Activated CD4-positive, alpha-beta T cell treated with anti-CD3 and anti-CD28 coated beads for 36 hours (primary cell): ENCODE measurements around the gene TCP10L. TPM values are rescaled to one million over a fixed set of nuclear protein-coding genes. Genes with fewer than 3 reads are reported as not detected.
"Not testable (repeated sequence)": the region's sequence is repeated elsewhere in the genome, so short reads cannot be mapped to it uniquely, and the experiment has no call there.

Experiments used
- ATAC-seq: fragments of 200-7000 bp; cut with Tn5 transposase; one replicate; pipeline ENCODE4 v1.10.0; 2021; ENCODE audit warnings: mild to moderate bottlenecking, moderate library complexity
- CTCF ChIA-PET: fragments of 350-600 bp; sonication (Branson Sonifier 250); formaldehyde crosslinking; loops from one replicate; lab custom pipeline; 2021; ENCODE audit warnings: antibody characterized with exemption; lab: Charles Lee
- POLR2A ChIA-PET: fragments of 350-600 bp; sonication (Branson Sonifier 250); formaldehyde crosslinking; loops from one replicate; lab custom pipeline; 2021; ENCODE audit warnings: antibody characterized with exemption, inconsistent platforms; lab: Charles Lee
- DNase-seq: peaks from one replicate; pipeline ENCODE4 v3.0.0-alpha.2; 2020
- H3K27ac Mint-ChIP-seq: one replicate; pipeline ENCODE4 v1.8.0; 2021; ENCODE audit warnings: mixed read lengths
- H3K27me3 Mint-ChIP-seq: one replicate; pipeline ENCODE4 v1.8.0; 2021; ENCODE audit warnings: mixed read lengths
- H3K36me3 Mint-ChIP-seq: one replicate; pipeline ENCODE4 v1.8.0; 2021; ENCODE audit warnings: low read depth, mixed read lengths
- H3K4me1 Mint-ChIP-seq: one replicate; pipeline ENCODE4 v1.8.0; 2021; ENCODE audit warnings: mixed read lengths
- H3K4me3 Mint-ChIP-seq: one replicate; pipeline ENCODE4 v1.8.0; 2021; ENCODE audit warnings: mild to moderate bottlenecking, moderate library complexity, mixed read lengths
- H3K9me3 Mint-ChIP-seq: one replicate; pipeline ENCODE4 v1.8.0; 2021; ENCODE audit warnings: low read depth, mixed read lengths
- intact Hi-C, 2 experiments: fragments of 100-400 bp; cut with DNase I in 1 of 2; cut with micrococcal nuclease in 1 of 2; formaldehyde crosslinking; loops; one replicate each; pipeline versions ENCODE4 v1.14.2 to v1.15.1; 2022 to 2024; cut with DNase I, micrococcal nuclease
- total RNA-seq, 2 experiments: library from RNA; stranded (reverse); gene quantifications; one replicate each; pipeline ENCODE4 v1.2.3, GENCODE V29; 2021

The TCP10L gene
- total RNA-seq, 2 experiments from 2014 or later = 0.96 to 1.2 TPM

DNA sequence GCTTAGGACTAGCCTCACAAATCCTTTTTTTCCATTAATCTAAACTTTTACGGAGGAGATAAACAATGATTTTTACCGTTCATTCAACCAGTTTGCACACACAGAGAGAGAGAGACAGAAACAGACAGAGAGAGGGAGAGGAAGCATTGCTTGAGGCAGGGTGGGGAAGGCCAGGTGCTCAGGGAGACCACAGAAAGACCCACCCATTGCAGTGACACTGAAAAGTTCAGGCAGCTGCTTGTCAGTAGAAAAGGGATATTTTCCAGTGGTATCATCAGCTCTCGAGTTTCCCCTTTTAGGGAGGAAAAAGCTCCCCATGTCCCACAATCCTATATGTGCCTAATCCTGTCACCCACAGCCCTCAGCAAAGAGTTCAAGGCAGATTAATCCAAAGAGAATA, 27.2 kb downstream of the TCP10L start:
- H3K9me3 Mint-ChIP-seq = no peaks in the 10 kb centered on the region
- H3K27me3 Mint-ChIP-seq = no peaks in the 10 kb centered on the region
- POLR2A ChIA-PET = no interaction called here
- intact Hi-C loops = no loop called here
- DNase-seq (no peak), ATAC-seq (no peak)
- H3K27ac Mint-ChIP-seq = no peak overlapping the region
- H3K4me3 Mint-ChIP-seq = no peak overlapping the region
- CTCF ChIA-PET = no interaction called here
- no peaks in the 10 kb centered on the region for H3K36me3 Mint-ChIP-seq
- no peaks in the 10 kb centered on the region for H3K4me1 Mint-ChIP-seq

DNA sequence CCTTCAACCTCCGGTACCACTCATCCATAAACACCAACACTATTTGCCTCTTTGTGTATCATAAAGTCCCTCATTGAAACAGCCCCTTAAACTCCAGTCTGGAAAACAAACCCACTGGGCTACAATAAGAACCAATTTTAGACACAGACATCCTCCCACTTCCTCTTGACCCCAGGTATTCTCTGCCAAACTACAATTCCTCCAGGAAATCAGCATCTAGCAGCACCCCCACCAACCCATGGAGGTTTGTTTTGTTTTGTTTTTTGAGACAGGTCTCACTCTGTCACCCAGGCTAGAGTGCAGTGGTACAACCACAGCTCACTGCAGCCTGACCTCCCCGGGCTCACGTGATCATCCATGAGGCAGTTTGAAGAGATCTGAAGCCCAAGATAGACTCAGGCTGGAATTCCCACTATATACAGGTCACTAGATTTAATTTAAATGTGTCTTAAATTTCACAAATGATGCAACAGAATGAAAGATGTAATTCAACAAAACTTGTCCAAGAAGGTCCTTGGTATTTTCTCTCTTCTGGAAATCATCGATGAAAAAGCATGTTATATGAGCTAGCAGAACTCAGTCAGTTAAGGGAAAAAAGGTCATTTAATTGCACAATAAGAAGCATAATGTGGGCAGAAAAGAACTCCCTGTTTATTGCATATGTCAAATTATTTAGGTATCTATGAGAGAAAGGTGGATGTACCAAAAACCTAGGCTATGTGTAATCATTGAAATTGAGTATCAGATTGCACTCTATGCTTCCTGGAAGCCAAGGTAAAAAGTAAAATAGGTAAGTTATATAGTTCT, 30.3 kb downstream of the TCP10L start:
- intact Hi-C loops = no loop called here
- Mint-ChIP-seq H3K36me3 (no peaks in the 10 kb centered on the region), H3K4me3 (no peak overlapping the region), H3K27me3 (no peaks in the 10 kb centered on the region), H3K9me3 (no peaks in the 10 kb centered on the region), H3K4me1 (no peaks in the 10 kb centered on the region), H3K27ac (no peak overlapping the region)
- ChIA-PET POLR2A (interaction anchor here (0.7 kb wide), 1 partner anchor 426 kb away, joined by 3 read pairs; no protein-coding TSS in a partner anchor), CTCF (interaction anchor here (0.6 kb wide), 1 partner anchor 154 kb away, joined by 5 read pairs; no protein-coding TSS in a partner anchor)
- no peak for DNase-seq
- no peak for ATAC-seq

DNA sequence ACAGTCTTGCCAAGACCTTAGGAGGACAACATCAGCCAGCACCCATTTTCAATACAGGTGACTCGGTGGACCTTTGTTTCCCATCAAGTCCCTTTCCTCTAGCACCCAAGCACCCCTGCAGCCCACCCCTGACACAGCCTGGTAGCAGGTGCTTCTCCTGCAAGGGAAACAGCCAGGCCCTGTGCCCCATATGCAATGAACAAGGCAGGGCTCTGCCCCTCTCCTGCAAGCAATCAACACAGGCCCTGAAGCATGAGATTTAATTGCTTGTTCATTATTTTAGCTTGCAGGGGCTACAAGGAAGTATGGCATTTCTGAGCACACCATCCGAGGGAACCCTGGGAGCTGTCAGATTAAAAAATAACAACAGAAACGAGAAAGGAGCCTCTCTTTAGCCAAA, 35.4 kb downstream of the TCP10L start:
- H3K9me3 Mint-ChIP-seq = no peaks in the 10 kb centered on the region

DNA sequence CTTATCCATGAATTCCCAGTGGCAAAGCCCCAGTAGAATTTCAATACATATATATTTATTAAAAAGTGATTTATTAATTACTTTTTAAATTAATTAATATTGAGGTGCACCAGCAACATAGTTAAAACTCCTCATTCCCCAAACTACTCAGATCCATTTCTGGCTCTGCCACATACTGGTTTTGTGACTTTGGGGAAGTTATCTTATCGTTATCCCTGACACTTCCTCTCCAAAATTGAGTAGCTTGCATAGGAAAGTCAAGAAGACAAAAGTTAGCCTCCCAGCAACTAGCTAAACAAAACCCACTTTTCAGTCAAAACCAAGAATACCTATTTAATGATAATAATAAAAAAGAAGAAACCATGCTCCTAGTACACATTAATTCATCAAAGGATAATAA, 35.9 kb downstream of the TCP10L start:
- intact Hi-C loops = no loop called here
- no peaks in the 10 kb centered on the region for H3K36me3 Mint-ChIP-seq
- CTCF ChIA-PET = interaction anchor here (0.6 to 1.9 kb wide), 3 partner anchors 11 to 1057 kb away, joined by 3 to 6 read pairs (median 3); no protein-coding TSS in a partner anchor
- no peak overlapping the region for H3K27ac Mint-ChIP-seq
- ATAC-seq (no peak), DNase-seq (no peak)
- POLR2A ChIA-PET = no interaction called here
- peaks cover 2% of the 10 kb centered on the region for H3K4me1 Mint-ChIP-seq
- H3K4me3 Mint-ChIP-seq = no peak overlapping the region
- no peaks in the 10 kb centered on the region for H3K27me3 Mint-ChIP-seq
- no peaks in the 10 kb centered on the region for H3K9me3 Mint-ChIP-seq

More for the DNA sequence above, 35.4 kb downstream of the TCP10L start:
- ChIA-PET CTCF (interaction anchor here (1.9 kb wide), 1 partner anchor 11 kb away, joined by 6 read pairs; no protein-coding TSS in a partner anchor), POLR2A (no interaction called here)
- no peaks in the 10 kb centered on the region for H3K36me3 Mint-ChIP-seq
- H3K27ac Mint-ChIP-seq = no peak overlapping the region
- intact Hi-C loops = no loop called here
- ATAC-seq (no peak), DNase-seq (no peak)
- H3K4me3 Mint-ChIP-seq = no peak overlapping the region
- no peaks in the 10 kb centered on the region for H3K27me3 Mint-ChIP-seq
- peaks cover 2% of the 10 kb centered on the region for H3K4me1 Mint-ChIP-seq

DNA sequence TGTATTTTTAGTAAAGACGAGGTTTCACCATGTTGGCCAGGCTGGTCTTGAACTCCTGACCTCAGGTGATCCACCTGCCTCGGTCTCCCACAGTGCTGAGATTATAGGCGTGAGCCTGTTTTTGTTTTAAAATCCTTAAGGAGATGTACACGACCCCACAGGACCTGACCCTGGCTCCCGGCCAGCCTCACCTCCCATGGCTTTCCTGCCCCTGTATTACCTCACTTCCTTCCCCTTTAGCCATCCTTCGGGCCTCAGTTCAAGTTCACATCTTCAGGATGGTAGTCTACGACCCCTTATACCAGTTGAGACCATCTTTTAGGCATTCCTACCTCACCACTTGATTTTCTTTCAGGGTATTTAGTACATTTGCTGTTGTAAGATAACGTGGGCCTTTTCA, 36.3 kb downstream of the TCP10L start:
- H3K9me3 Mint-ChIP-seq = no peaks in the 10 kb centered on the region
- no peak overlapping the region for H3K27ac Mint-ChIP-seq
- ChIA-PET CTCF (interaction anchor here (0.6 to 1.9 kb wide), 3 partner anchors 10 to 1057 kb away, joined by 3 to 6 read pairs (median 3); no protein-coding TSS in a partner anchor), POLR2A (no interaction called here)
- H3K36me3 Mint-ChIP-seq = no peaks in the 10 kb centered on the region
- no peak for DNase-seq
- no peak for ATAC-seq
- intact Hi-C loops = no loop called here
- H3K4me3 Mint-ChIP-seq = no peak overlapping the region
- no peaks in the 10 kb centered on the region for H3K27me3 Mint-ChIP-seq
- peaks cover 2% of the 10 kb centered on the region for H3K4me1 Mint-ChIP-seq

DNA sequence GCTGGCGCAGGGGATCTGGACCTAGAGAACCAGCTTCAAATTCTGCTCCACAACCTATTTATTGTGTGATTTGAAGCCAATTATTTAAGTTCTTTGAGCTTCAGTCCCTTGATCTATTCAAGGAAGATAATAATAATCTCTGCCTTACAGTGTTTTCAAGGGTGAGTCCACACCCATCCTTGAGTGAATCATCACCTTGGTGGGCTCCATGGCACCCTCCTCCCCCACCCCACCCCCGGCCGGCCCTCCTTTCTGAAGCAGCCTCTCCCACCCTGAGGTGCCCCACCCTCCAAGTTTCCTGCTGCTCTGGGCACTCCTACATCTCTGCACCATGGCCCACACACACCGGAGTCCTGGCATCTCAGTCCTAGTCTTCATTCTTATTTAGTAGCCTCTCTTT, 38.3 kb downstream of the TCP10L start:
- ChIA-PET CTCF (interaction anchor here (0.6 to 0.7 kb wide), 2 partner anchors 16 to 58 kb away, joined by 3 read pairs; no protein-coding TSS in a partner anchor), POLR2A (no interaction called here)
- Mint-ChIP-seq H3K27me3 (no peaks in the 10 kb centered on the region), H3K36me3 (no peaks in the 10 kb centered on the region), H3K27ac (no peak overlapping the region), H3K4me3 (no peak overlapping the region), H3K9me3 (no peaks in the 10 kb centered on the region), H3K4me1 (peaks cover 2% of the 10 kb centered on the region)
- intact Hi-C loops = no loop called here
- DNase-seq (no peak), ATAC-seq (no peak)

DNA sequence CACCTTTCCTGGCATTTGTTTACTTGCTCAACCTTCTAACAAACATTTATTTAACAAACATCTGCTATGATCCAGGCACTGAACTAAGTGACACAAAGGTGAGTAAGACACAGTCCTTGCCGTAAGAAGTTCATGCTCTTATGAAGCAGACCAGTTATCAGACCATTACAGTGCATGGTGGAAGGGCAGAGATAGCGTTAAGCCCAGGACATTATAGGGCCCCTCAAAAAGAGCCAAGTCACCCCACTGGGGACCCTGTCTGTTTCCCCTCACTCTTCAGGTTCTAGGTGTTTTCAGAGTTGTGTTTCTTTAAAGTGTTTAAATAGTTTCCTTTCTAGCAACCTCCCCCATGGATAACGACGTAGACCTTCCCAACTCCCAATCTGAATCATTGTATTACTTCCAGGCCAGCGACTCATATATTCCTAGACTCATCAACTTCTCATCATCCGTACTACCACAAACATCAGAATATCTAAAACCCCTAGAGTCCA, 39.3 kb downstream of the TCP10L start:
- Mint-ChIP-seq H3K4me1 (peaks cover 2% of the 10 kb centered on the region), H3K4me3 (no peak overlapping the region), H3K27ac (no peak overlapping the region), H3K27me3 (no peaks in the 10 kb centered on the region), H3K9me3 (no peaks in the 10 kb centered on the region), H3K36me3 (no peaks in the 10 kb centered on the region)
- CTCF ChIA-PET = interaction anchor here (0.6 kb wide), 1 partner anchor 151 kb away, joined by 3 read pairs; no protein-coding TSS in a partner anchor
- no peak for DNase-seq
- no peak for ATAC-seq
- intact Hi-C loops = no loop called here
- POLR2A ChIA-PET = no interaction called here

DNA sequence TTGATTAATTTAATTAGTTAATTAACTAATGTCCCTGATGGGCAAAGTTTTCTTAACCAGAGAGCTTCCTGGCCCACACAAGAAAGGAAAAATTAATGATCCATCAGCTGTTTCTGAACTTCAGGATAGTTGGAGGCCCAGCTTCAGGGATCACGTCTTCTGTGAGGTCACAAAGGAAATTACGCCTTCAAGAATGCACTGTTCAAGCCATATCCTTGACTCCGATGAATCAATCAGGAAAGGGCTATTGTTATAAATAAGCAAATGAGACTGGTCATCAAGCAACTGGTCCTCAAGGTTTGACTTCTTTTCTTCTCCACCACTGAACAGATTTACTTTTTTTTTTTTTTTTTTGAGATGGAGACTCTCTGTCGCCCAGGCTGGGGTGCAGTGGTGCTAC, 40.6 kb downstream of the TCP10L start:
- no peak for ATAC-seq
- ChIA-PET POLR2A (no interaction called here), CTCF (interaction anchor here (0.6 kb wide), 1 partner anchor 141 kb away, joined by 3 read pairs; no protein-coding TSS in a partner anchor)
- no peak overlapping the region for H3K4me3 Mint-ChIP-seq
- no peaks in the 10 kb centered on the region for H3K27me3 Mint-ChIP-seq
- no peak overlapping the region for H3K27ac Mint-ChIP-seq
- peaks cover 2% of the 10 kb centered on the region for H3K4me1 Mint-ChIP-seq
- no peaks in the 10 kb centered on the region for H3K36me3 Mint-ChIP-seq
- intact Hi-C loops = no loop called here
- DNase-seq = no peak
- H3K9me3 Mint-ChIP-seq = no peaks in the 10 kb centered on the region

DNA sequence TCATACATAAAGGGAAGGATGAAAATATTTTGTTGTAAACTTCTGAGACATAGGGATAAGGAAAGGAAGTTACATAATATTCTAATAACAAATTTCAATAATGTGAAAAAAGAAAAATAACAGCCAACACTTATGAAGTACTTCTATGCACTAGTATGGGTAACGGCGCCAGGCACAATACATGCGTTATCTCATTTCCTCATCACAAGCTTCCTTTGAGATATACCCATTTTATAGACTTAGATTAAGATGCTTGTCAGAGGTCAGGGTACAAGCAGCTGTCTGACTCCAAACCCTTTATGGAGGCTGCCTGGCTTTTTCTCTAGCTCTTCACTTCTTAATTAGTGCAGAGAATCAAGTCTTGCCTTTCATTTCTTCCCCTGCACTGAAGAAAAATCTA, 41.3 kb downstream of the TCP10L start:
- ATAC-seq = no peak
- CTCF ChIA-PET = interaction anchor here (0.6 to 0.7 kb wide), 2 partner anchors 28 to 140 kb away, joined by 3 to 4 read pairs; no protein-coding TSS in a partner anchor
- intact Hi-C loops = no loop called here
- H3K36me3 Mint-ChIP-seq = no peaks in the 10 kb centered on the region
- no peak overlapping the region for H3K27ac Mint-ChIP-seq
- H3K27me3 Mint-ChIP-seq = no peaks in the 10 kb centered on the region
- H3K4me3 Mint-ChIP-seq = no peak overlapping the region
- POLR2A ChIA-PET = no interaction called here
- H3K9me3 Mint-ChIP-seq = no peaks in the 10 kb centered on the region
- no peak for DNase-seq
- peaks cover 3% of the 10 kb centered on the region for H3K4me1 Mint-ChIP-seq

DNA sequence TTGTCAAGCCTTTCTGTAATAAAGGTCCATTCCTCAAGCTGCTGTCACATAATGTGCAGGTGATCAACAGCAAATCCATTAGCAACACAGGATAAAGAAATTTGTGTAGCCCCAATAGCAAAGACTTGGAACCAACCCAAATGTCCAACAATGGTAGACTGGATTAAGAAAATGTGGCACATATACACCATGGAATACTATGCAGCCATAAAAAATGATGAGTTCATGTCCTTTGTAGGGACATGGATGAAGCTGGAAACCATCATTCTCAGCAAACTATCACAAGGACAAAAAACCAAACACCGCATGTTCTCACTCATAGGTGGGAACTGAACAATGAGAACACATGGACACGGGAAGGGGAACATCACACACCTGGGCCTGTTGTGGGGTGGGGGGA, 42.3 kb downstream of the TCP10L start:
- ATAC-seq, CTCF ChIA-PET, H3K9me3 Mint-ChIP-seq, H3K36me3 Mint-ChIP-seq, H3K4me3 Mint-ChIP-seq, H3K27me3 Mint-ChIP-seq, DNase-seq, H3K4me1 Mint-ChIP-seq, POLR2A ChIA-PET, intact Hi-C loops, H3K27ac Mint-ChIP-seq: not testable (repeated sequence)

DNA sequence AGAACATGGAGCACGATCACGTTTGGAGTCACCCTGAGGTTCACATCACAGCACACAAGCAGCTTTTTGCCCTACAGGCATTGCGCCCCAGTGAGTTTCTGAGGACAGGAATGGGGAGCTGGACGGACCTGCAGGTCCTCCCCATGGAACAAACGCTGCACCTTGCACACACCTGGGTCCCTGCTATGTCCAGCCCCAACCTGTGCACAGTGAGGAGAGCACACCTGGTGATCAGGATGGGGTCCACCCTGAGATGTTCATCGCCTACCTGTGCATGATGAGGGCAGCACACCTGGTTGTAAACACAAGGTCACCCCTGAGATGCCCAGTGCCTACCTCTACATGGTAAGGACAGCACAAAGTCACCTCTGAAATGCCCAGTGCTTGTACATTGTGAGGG, 45.9 kb downstream of the TCP10L start:
- Mint-ChIP-seq H3K36me3 (no peaks in the 10 kb centered on the region), H3K9me3 (no peaks in the 10 kb centered on the region), H3K27ac (no peak overlapping the region), H3K4me1 (peaks cover 13% of the 10 kb centered on the region), H3K4me3 (no peak overlapping the region), H3K27me3 (no peaks in the 10 kb centered on the region)
- ATAC-seq = no peak
- CTCF ChIA-PET = interaction anchor here (1.2 to 1.9 kb wide), 2 partner anchors 11 to 30 kb away, joined by 3 to 6 read pairs; no protein-coding TSS in a partner anchor
- POLR2A ChIA-PET = no interaction called here
- DNase-seq = no peak
- intact Hi-C loops = no loop called here
